Chondrocyte (in vitro differentiated cells): ENCODE data around the gene SLC2A1. TPM values are rescaled to one million over a fixed set of nuclear protein-coding genes. Genes with fewer than 3 reads are reported as not detected.

Experiments
- DNase-seq: peaks from one replicate; pipeline ENCODE4 v3.0.0; 2021; ENCODE audit warnings: mixed read lengths, low spot score
- H3K27ac Mint-ChIP-seq: one replicate; pipeline ENCODE4 v1.8.0; 2021; ENCODE audit warnings: mild to moderate bottlenecking, moderate library complexity, mixed read lengths; ENCODE audit not compliant: unreplicated experiment
- H3K27me3 Mint-ChIP-seq: 2 replicates; pipeline ENCODE4 v1.8.0; 2021; ENCODE audit warnings: low read depth, mixed read lengths
- H3K36me3 Mint-ChIP-seq: 2 replicates; pipeline ENCODE4 v1.8.0; 2021; ENCODE audit warnings: low read depth, mixed read lengths
- H3K4me1 Mint-ChIP-seq: 2 replicates; pipeline ENCODE4 v1.8.0; 2021; ENCODE audit warnings: low read depth, mild to moderate bottlenecking, mixed read lengths
- H3K4me3 Mint-ChIP-seq: one replicate; pipeline ENCODE4 v1.8.0; 2021; ENCODE audit warnings: mild to moderate bottlenecking, moderate library complexity, mixed read lengths; ENCODE audit not compliant: unreplicated experiment
- H3K9me3 Mint-ChIP-seq: 2 replicates; pipeline ENCODE4 v1.8.0; 2021; ENCODE audit warnings: low read depth, mixed read lengths
- total RNA-seq: library from RNA; stranded (reverse); gene quantifications from 3 replicates; pipeline ENCODE4 v1.2.1, GENCODE V29; 2021
- TF ChIP-seq, protein P1 (sequence below): fragments of 200-600 bp; sonication (generic); IDR thresholded peaks from 2 replicates; pipeline ENCODE4 v1.5.0; 2021; ENCODE audit warnings: antibody characterized with exemption, mild to moderate bottlenecking, moderate library complexity

SLC2A1 gene
- total RNA-seq, 1 donor from 2014 or later: 190 TPM

DNA sequence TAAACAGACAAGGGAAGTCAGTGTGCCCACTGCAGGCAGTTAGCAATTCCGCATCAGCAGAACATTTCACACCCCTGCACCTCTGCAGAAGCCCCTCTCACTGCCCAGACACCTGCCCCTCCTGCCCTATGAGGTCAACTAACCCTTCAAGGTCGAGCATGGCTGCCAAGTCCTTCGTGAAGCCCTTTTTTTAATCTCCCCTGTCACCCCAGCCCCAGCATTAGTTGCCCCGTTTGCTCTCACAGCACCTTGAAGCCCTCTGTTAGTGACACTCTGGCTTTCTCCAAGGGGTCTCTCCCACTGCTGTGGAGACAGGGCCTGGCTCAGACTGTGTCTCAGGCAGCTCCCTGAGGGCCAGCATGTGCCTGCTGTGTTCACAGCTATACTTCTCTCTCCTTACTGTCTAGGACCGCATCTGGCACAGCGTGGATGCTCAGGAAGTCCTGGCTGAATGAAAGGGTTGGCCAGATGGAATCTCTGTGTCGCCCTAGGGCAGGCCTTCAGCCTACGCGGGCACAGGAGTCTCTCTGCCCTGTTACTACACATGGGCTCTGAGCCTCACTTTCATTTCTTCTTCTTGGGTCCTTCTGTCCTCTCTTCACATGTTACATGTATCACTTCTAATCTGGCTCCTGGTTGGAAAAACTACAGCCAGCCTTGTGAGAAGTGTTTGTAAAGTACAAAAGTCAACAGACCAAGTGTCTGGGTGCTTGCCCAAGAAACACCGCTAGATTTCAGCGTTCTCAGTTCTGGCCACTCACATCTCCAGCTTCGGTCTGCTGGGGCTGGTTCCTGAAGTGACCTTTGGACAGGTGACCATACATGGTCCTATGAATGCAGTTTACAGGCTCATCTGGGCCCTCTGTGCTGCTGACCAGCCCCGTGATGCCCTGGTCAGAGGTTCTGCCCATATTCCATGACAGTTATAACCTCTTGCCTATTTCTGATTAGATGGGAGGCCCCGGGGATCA, 19.7 kb downstream of the SLC2A1 start:
- Mint-ChIP-seq H3K4me3 (no peak overlapping the region), H3K36me3 (peaks cover 33% of the 10 kb centered on the region), H3K27me3 (no peaks in the 10 kb centered on the region), H3K4me1 (peaks cover 89% of the 10 kb centered on the region), H3K9me3 (peaks cover 3% of the 10 kb centered on the region), H3K27ac (peak overlapping the region; percentile 76)
- DNase-seq: peak; percentile 51
- TF ChIP-seq, protein P1, sequence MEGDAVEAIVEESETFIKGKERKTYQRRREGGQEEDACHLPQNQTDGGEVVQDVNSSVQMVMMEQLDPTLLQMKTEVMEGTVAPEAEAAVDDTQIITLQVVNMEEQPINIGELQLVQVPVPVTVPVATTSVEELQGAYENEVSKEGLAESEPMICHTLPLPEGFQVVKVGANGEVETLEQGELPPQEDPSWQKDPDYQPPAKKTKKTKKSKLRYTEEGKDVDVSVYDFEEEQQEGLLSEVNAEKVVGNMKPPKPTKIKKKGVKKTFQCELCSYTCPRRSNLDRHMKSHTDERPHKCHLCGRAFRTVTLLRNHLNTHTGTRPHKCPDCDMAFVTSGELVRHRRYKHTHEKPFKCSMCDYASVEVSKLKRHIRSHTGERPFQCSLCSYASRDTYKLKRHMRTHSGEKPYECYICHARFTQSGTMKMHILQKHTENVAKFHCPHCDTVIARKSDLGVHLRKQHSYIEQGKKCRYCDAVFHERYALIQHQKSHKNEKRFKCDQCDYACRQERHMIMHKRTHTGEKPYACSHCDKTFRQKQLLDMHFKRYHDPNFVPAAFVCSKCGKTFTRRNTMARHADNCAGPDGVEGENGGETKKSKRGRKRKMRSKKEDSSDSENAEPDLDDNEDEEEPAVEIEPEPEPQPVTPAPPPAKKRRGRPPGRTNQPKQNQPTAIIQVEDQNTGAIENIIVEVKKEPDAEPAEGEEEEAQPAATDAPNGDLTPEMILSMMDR: no peak

DNA sequence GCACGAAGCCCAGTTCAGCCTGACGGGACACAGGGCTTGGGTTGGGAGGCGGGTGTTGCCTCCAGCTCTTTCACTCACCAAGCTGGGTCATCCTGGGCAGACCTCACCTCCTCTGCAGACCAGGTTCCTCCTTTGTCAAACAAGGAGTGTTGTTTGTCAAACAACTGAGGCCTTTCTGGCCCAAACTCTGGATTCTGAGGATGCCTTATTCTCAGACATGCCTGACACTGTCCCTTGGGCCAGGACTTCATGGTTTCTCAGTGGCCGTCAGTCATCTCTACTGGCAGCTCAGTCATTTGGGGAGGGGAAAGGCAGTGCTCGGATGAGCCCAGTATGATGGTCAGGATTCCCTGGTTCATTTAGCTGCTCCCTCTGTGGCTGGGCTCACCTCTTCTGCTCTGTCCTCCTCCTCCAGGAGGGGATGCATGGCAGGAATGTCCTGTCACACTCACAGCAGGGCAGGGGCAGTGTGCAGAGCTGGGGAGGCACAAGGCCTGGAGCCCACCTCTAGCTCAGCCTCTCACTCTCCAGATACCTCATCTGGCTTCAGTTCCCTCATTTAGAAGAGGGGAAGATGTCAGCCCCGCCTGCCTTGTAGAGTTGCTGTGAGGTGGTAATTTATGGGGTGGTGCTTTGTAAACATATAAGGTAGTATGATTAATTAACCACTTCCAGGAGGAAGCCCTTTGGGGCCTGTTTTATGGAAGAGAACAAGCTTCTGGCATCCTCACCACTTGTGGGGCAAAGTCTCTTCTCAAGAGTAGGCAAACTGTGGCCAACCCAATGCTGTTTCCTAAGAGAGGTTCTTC, 20.6 kb downstream of the SLC2A1 start:
- Mint-ChIP-seq H3K4me3 (no peak overlapping the region), H3K27me3 (no peaks in the 10 kb centered on the region)
- TF ChIP-seq, protein P1: no peak

DNA sequence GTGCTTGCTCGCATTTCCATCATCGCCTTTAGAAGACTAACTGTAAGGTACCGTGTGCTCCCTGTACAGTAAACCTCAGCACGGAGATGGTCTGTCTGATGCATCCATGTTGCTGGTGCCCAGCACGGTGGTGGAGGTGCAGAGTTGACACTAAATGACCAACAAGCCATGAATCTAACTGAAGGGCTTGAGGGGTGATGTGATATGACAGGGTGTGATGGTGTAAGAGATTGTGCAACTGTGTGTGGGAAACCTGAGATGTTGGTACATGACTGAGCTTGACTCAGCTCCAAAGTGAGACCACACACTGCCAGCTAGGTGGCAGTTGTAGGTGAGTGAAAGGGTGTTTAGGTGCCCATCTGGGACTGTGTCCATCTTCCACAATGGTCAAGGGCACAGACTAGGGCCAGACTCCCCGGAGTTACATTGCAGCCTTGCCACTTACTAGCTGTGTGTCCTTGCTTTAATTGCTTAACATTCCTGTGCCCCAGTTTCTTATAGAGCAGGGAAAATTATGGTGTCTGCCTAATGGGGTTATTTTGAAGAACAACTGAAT, 21.4 kb downstream of the SLC2A1 start:
- no peak overlapping the region for H3K4me3 Mint-ChIP-seq

More for the DNA sequence above, 20.6 kb downstream of the SLC2A1 start:
- H3K36me3 Mint-ChIP-seq: peaks cover 36% of the 10 kb centered on the region
- peaks cover 3% of the 10 kb centered on the region for H3K9me3 Mint-ChIP-seq
- peaks cover 88% of the 10 kb centered on the region for H3K4me1 Mint-ChIP-seq
- H3K27ac Mint-ChIP-seq: peak overlapping the region; percentile 67
- DNase-seq: peak; percentile 57

DNA sequence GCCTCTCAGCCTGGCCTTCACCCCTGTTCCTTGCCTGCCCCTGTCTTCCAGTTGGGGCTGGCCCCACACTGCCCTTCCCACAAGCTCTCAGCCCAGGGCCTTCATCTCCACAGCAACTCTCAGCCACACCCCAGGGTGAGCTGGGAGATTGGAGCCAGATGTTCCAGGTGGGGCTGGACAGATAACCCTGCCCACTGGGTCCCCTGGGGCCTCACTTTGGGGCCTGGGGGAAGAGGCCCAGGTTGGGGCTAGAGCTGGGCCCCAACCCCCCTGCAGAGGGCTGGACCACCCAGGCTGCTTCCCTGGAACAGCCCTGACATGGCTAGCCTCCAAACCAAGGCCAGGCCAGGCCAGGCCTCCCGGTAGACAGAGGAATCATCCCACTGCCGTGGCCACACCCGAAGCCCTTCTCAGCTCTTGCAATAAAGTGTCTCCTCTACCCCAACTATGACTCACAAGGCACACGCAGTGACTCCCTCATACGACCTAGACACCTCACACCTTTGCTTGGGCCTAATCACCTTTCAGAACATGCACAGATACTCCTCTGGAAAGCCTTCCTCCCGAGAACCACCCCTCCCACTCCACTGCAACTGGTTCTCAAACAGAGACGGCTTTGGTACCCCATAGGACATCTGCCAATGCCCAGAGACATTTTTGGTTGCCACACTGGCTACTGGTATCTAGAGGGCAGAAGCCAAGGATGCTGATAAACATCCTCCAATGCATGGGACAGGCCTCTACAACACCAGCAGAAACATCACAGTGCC, 22.2 kb downstream of the SLC2A1 start:
- Mint-ChIP-seq H3K4me1 (peaks cover 86% of the 10 kb centered on the region), H3K36me3 (peaks cover 29% of the 10 kb centered on the region), H3K27ac (peak overlapping the region; percentile 67), H3K4me3 (no peak overlapping the region), H3K27me3 (no peaks in the 10 kb centered on the region), H3K9me3 (peaks cover 3% of the 10 kb centered on the region)
- TF ChIP-seq, protein P1: no peak
- peak; percentile 67 for DNase-seq

More for the DNA sequence above, 21.4 kb downstream of the SLC2A1 start:
- TF ChIP-seq, protein P1: no peak
- peaks cover 3% of the 10 kb centered on the region for H3K9me3 Mint-ChIP-seq
- peak; percentile 40 for DNase-seq
- H3K27me3 Mint-ChIP-seq: no peaks in the 10 kb centered on the region
- H3K36me3 Mint-ChIP-seq: peaks cover 33% of the 10 kb centered on the region
- peaks cover 88% of the 10 kb centered on the region for H3K4me1 Mint-ChIP-seq
- peak overlapping the region; percentile 67 for H3K27ac Mint-ChIP-seq
